ENCODE results near the gene PITHD1.

PITHD1 gene

GRCh38 chr1:23743287-23744152, 34.7 kb upstream of the PITHD1 start, which contains the start of gene ELOA:
TSS of gene ELOA (plus strand) at chr1:23743471. CDS start at chr1:23743504, 33 bp downstream.
- TF ChIP-seq CTCF (conservative IDR thresholded peaks at IDR 0.05) = no peak
- peak; percentile 75 for TF ChIP-seq ZFX (IDR thresholded peaks at IDR 0.05)
- peak within 1 kb of the TSS; percentile 99 for H3K27ac ChIP-seq

DNA sequence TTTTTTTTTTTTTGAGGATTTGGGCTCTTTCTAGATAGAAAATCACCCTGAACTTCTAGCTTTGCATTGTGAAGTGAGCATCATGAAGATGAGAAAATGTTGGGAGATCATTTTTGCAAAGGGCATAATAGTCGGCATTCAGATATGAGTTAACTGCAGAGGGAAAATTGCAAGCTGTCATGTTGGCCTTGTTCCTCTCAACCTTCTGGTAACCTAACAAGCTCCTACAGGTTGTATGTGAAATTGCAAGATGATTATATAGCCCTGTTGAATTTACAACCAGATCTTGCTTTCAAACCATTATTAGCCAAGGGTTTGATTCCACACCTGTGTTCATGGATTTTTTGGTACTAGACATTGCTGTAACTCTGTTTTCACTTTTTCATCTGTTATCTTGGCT, 32.7 kb upstream of the PITHD1 start:
- H3K27ac ChIP-seq = no peak overlapping the region
- TF ChIP-seq ZFX (IDR thresholded peaks at IDR 0.05) = no peak
- TF ChIP-seq CTCF (conservative IDR thresholded peaks at IDR 0.05) = peak; percentile 42

DNA sequence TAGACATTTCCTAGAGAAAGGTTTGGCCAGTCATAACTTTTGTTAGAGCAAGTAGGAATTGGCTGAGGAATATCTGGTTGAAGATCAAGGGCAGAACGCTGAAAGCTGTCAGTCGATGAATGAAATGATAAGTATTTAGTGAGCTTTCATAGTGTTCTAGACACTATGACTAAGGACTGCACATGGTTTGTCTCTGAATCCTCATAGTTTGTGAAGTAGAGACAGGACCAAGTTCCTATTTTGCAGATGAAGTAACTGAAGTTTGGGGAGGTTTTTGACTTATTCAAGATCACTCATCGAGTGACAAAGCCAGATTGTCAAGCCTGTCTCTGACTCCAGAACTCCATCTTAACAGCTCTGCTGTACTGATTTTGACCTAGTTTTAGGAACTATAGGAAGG, 30.2 kb upstream of the PITHD1 start:
- no peak overlapping the region for H3K27ac ChIP-seq
- no peak for TF ChIP-seq ZFX (IDR thresholded peaks at IDR 0.05)
- no peak for TF ChIP-seq CTCF (conservative IDR thresholded peaks at IDR 0.05)

- no peak overlapping the region for H3K27ac ChIP-seq
- TF ChIP-seq ZFX (IDR thresholded peaks at IDR 0.05) (no peak), CTCF (conservative IDR thresholded peaks at IDR 0.05) (peak; percentile 72)
These were observed 27.0 kb upstream of the PITHD1 start for GRCh38 chr1:23751050-23751814.

DNA sequence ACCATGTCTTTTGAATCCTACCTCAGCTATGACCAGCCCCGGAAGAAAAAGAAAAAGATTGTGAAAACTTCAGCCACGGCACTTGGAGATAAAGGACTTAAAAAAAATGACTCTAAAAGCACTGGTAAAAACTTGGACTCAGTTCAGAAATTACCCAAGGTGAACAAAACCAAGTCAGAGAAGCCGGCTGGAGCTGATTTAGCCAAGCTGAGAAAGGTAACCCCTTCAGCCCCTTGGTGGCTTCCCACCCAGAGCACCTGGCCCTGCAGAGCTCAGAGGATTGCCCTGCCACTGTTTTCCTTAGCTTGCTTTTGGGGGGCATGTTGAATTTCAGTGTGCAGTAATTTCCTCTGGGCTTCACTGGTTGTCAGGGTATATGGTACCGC, 26.4 kb upstream of the PITHD1 start:
- no peak for TF ChIP-seq ZFX (IDR thresholded peaks at IDR 0.05)
- TF ChIP-seq CTCF (conservative IDR thresholded peaks at IDR 0.05) = no peak
- no peak overlapping the region for H3K27ac ChIP-seq

- TF ChIP-seq ZFX (IDR thresholded peaks at IDR 0.05) (no peak), CTCF (conservative IDR thresholded peaks at IDR 0.05) (no peak)
- no peak overlapping the region for H3K27ac ChIP-seq
These were observed 25.3 kb upstream of the PITHD1 start for GRCh38 chr1:23752909-23753308.

DNA sequence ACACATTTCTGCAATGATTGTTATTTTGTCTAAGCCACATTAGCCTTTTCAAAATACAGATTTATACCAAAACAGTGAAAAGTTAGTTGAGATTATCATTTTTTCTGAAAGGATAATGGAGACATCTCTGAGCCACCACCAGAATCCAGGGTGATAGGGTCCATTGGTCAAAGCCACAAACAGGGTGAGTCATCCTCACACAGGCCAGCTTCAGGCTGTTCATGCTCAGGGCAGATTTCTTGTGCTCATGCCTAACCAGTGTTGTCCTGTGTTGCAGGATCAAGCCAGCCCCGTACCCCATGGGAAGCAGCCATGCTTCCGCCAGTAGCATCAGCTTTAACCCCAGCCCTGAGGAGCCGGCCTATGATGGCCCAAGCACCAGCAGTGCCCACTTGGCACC, 21.5 kb upstream of the PITHD1 start:
- H3K27ac ChIP-seq = no peak overlapping the region
- TF ChIP-seq CTCF (conservative IDR thresholded peaks at IDR 0.05) (no peak), ZFX (IDR thresholded peaks at IDR 0.05) (no peak)
